ENCODE measurements around the gene TTC33.

DNA sequence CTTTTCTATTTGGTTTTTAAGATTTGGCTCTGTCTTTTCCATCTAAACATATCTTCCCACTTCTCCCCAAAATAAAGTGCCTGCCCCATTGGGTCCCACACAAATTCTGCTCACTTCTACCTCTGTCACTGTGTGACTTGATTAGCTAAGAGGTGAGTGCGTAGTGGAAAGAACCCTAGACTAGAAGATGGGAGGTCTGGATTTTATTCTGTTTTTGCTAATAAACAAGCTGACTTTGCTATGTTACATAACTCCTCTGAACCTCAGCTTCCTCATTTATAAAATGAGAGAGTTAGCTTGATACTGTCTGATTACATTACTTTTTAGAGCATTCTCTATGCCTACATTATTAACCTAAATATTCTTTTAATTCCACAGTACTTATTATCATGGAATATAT is 127.4 kb downstream of the TTC33 start:
- TF ChIP-seq, protein P1, sequence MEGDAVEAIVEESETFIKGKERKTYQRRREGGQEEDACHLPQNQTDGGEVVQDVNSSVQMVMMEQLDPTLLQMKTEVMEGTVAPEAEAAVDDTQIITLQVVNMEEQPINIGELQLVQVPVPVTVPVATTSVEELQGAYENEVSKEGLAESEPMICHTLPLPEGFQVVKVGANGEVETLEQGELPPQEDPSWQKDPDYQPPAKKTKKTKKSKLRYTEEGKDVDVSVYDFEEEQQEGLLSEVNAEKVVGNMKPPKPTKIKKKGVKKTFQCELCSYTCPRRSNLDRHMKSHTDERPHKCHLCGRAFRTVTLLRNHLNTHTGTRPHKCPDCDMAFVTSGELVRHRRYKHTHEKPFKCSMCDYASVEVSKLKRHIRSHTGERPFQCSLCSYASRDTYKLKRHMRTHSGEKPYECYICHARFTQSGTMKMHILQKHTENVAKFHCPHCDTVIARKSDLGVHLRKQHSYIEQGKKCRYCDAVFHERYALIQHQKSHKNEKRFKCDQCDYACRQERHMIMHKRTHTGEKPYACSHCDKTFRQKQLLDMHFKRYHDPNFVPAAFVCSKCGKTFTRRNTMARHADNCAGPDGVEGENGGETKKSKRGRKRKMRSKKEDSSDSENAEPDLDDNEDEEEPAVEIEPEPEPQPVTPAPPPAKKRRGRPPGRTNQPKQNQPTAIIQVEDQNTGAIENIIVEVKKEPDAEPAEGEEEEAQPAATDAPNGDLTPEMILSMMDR (IDR thresholded peaks at IDR 0.05): no peak
- no peak for TF ChIP-seq POLR2AphosphoS5 (IDR thresholded peaks at IDR 0.05)
